PC-9 (cell line): ENCODE results near the gene RENBP.

Source experiments
- EZH2 ChIP-seq: fragments of 200-600 bp; sonication (generic); IDR thresholded peaks from 2 replicates; pipeline ENCODE4 v1.8.0; 2017; ENCODE audit warnings: antibody characterized with exemption, low read depth
- TF ChIP-seq, protein P1 (sequence below): fragments of 200-600 bp; sonication (generic); conservative IDR thresholded peaks from 2 replicates; pipeline ENCODE4 v1.6.1; 2017; ENCODE audit warnings: mixed run types, antibody characterized with exemption, mild to moderate bottlenecking, moderate library complexity

DNA sequence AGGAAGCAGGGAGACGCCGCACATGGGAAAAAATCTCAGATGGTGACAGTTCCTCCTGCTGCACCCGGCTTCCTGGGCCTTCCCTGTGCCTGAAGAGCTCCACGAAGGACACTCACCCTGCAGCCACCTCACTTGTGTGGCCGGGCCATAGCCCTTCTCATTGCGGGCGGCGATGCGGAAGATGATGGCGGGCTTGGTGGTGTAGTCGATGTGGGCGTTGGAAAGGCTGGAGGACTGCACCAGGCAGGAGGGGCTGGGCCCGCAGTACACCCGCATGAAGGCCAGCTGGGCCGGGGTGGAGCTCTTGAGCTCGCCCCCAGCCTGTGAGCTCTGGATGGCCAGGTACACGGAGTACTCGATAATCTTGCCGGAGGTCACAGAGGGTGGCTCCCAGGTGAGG lies 5.7 kb upstream of the RENBP start:
- TF ChIP-seq, protein P1, sequence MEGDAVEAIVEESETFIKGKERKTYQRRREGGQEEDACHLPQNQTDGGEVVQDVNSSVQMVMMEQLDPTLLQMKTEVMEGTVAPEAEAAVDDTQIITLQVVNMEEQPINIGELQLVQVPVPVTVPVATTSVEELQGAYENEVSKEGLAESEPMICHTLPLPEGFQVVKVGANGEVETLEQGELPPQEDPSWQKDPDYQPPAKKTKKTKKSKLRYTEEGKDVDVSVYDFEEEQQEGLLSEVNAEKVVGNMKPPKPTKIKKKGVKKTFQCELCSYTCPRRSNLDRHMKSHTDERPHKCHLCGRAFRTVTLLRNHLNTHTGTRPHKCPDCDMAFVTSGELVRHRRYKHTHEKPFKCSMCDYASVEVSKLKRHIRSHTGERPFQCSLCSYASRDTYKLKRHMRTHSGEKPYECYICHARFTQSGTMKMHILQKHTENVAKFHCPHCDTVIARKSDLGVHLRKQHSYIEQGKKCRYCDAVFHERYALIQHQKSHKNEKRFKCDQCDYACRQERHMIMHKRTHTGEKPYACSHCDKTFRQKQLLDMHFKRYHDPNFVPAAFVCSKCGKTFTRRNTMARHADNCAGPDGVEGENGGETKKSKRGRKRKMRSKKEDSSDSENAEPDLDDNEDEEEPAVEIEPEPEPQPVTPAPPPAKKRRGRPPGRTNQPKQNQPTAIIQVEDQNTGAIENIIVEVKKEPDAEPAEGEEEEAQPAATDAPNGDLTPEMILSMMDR: no peak
- TF ChIP-seq EZH2: no peak
